ENCODE measurements around the gene TULP4.
A peak's percentile ranks its signal among the peaks of the same experiment; 100 is the strongest.

The TULP4 gene

DNA sequence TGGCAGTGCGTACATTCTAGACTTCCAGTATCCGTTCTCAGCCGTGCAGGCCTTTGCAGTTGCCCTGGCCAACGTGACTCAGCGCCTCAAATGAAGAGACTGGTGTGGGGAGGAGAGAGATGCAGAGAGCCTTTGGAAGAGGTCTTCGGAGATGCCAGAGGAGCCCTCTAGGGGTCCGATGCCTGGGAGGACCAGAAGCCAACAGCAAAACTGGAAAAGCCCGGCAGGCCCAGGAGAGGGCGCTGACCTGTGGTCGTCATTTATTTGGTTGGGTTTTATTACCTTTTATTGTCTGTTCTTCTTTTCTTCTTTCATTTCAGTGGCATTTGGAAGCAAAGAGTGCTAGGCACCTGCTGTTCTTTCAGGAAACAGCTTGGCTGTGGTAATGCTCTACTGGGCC, 194.3 kb downstream of the TULP4 start:
- ChIA-PET CTCF (no interaction called here), POLR2A (no interaction called here)
- peak; percentile 82 for DNase-seq (ENCODE audit: extremely low spot score)
- TF ChIP-seq BHLHE40 (IDR thresholded peaks at IDR 0.05; ENCODE audit: borderline replicate concordance) (no peak), CTBP1 (IDR thresholded peaks at IDR 0.05; ENCODE audit: borderline replicate concordance) (no peak)

DNA sequence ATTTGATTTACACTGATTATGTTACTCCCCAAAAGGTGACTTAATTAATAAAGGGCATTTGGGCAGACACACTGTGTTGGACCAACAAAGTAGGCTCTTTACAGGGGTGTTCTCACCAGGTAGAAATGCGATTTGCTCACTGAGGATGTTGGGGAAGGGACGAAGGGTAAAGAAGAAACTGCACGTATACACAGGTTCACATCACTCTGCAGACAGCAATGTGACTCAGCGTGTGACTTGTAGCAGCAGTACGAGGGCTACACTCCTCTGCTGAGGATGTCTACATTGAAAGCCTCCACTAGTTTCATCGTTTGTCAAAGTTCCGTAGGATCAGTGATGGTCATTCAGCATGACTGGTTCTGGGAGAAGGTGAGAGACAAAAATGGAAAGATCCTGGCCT, 194.9 kb downstream of the TULP4 start:
- no peak for DNase-seq (ENCODE audit: extremely low spot score)
- POLR2A ChIA-PET, result no interaction called here
- CTCF ChIA-PET, result no interaction called here
- TF ChIP-seq CTBP1 (IDR thresholded peaks at IDR 0.05; ENCODE audit: borderline replicate concordance) (no peak), ARNT (IDR thresholded peaks at IDR 0.05) (no peak), FOXM1 (IDR thresholded peaks at IDR 0.05; ENCODE audit: borderline replicate concordance) (no peak), TARDBP (IDR thresholded peaks at IDR 0.05) (no peak), HDGF (IDR thresholded peaks at IDR 0.05; ENCODE audit: borderline replicate concordance) (no peak), FOXK2 (IDR thresholded peaks at IDR 0.05) (no peak), NFRKB (IDR thresholded peaks at IDR 0.05) (no peak), BHLHE40 (IDR thresholded peaks at IDR 0.05; ENCODE audit: borderline replicate concordance) (no peak), SUZ12 (IDR thresholded peaks at IDR 0.05) (no peak), FOXA1 (IDR thresholded peaks at IDR 0.05) (no peak), LEF1 (IDR thresholded peaks at IDR 0.05; ENCODE audit: borderline replicate concordance) (no peak), ELF4 (IDR thresholded peaks at IDR 0.05) (no peak), SP1 (IDR thresholded peaks at IDR 0.05) (no peak), L3MBTL2 (conservative IDR thresholded peaks at IDR 0.05) (no peak), ZNF384 (IDR thresholded peaks at IDR 0.05) (no peak)
- TF ChIP-seq, protein P1, sequence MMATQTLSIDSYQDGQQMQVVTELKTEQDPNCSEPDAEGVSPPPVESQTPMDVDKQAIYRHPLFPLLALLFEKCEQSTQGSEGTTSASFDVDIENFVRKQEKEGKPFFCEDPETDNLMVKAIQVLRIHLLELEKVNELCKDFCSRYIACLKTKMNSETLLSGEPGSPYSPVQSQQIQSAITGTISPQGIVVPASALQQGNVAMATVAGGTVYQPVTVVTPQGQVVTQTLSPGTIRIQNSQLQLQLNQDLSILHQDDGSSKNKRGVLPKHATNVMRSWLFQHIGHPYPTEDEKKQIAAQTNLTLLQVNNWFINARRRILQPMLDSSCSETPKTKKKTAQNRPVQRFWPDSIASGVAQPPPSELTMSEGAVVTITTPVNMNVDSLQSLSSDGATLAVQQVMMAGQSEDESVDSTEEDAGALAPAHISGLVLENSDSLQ (IDR thresholded peaks at IDR 0.05), result no peak

DNA sequence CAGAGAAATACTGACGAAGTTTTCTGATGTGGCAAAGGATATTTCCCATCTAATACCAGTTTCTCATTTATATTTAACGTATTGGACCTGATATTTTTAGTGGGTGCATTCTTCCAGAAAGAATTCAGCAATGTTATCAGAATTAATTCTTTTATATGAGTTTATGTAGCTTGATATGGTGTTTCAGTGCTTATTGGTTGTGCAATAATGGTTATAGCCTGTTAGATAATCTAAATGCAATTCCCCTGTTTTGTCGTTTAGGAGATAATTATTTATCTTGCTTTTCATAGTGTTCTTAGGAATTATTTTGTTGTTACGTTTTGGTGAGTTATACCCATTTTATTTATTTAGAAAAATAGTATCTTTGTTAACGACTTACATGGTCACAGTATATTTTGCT, 196.2 kb downstream of the TULP4 start:
- ChIA-PET CTCF (no interaction called here), POLR2A (no interaction called here)
- no peak for TF ChIP-seq FOXA1 (IDR thresholded peaks at IDR 0.05)
- DNase-seq (ENCODE audit: extremely low spot score), result no peak

DNA sequence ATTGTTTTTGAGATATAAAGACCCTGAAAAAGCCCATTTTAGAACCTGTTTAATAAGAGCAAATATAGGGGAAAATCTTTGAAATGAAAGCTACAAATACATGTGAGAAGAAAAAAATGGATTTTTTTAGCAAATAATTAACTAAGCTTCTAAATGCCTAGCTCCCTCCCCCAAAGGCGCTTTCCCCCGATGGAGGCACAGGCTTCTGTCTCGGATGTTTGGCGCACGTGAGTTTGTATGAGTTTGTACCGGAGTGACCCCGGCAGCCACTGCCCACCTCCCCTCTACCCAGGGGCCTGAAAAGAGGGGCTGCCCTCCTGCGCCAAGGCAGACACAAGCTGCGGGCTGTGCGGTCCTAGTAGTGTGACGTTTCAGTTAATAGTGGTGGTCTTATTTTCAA, 197.2 kb downstream of the TULP4 start:
- DNase-seq (ENCODE audit: extremely low spot score), result no peak
- POLR2A ChIA-PET, result no interaction called here
- CTCF ChIA-PET, result interaction anchor here (0.7 to 1.1 kb wide), 2 partner anchors 9 to 276 kb away, joined by 3 read pairs; no protein-coding TSS in a partner anchor
- TF ChIP-seq FOXA1 (IDR thresholded peaks at IDR 0.05) (no peak), HDGF (IDR thresholded peaks at IDR 0.05; ENCODE audit: borderline replicate concordance) (no peak), BHLHE40 (IDR thresholded peaks at IDR 0.05; ENCODE audit: borderline replicate concordance) (no peak), L3MBTL2 (conservative IDR thresholded peaks at IDR 0.05) (no peak), NFRKB (IDR thresholded peaks at IDR 0.05) (no peak), FOXM1 (IDR thresholded peaks at IDR 0.05; ENCODE audit: borderline replicate concordance) (no peak), FOXK2 (IDR thresholded peaks at IDR 0.05) (no peak), LEF1 (IDR thresholded peaks at IDR 0.05; ENCODE audit: borderline replicate concordance) (no peak), TARDBP (IDR thresholded peaks at IDR 0.05) (no peak), ARNT (IDR thresholded peaks at IDR 0.05) (no peak), SP1 (IDR thresholded peaks at IDR 0.05) (no peak)
- TF ChIP-seq, protein P1 (IDR thresholded peaks at IDR 0.05), result no peak

DNA sequence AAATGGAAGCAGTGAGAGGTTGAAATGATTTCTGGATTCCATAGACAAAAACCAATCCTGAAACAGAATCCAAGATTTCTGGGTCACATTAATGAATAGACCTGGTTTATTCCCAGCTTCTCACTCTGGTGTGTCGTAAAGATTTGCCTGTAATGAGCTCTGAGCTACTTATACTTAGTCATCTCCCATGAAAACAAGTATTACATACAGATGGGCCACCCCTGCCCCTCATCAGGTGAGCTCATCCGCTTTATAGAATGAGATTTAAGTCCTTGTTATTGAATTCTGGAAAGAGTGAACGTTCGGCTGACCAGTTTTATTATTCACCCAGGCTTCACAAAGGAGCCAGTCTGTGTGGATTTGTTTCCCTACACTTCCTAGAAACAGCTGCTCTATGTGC, 200.5 kb downstream of the TULP4 start:
- no peak for TF ChIP-seq FOXK2 (IDR thresholded peaks at IDR 0.05)
- TF ChIP-seq NFRKB (IDR thresholded peaks at IDR 0.05), result no peak
- TF ChIP-seq FOXM1 (IDR thresholded peaks at IDR 0.05; ENCODE audit: borderline replicate concordance), result no peak
- TF ChIP-seq L3MBTL2 (conservative IDR thresholded peaks at IDR 0.05), result no peak
- no peak for TF ChIP-seq CTBP1 (IDR thresholded peaks at IDR 0.05; ENCODE audit: borderline replicate concordance)
- TF ChIP-seq ARNT (IDR thresholded peaks at IDR 0.05), result no peak
- TF ChIP-seq TARDBP (IDR thresholded peaks at IDR 0.05), result no peak
- TF ChIP-seq, protein P1 (IDR thresholded peaks at IDR 0.05), result no peak
- no peak for TF ChIP-seq BHLHE40 (IDR thresholded peaks at IDR 0.05; ENCODE audit: borderline replicate concordance)
- TF ChIP-seq FOXA1 (IDR thresholded peaks at IDR 0.05), result no peak
- TF ChIP-seq SUZ12 (IDR thresholded peaks at IDR 0.05), result no peak
- no peak for TF ChIP-seq ZNF384 (IDR thresholded peaks at IDR 0.05)
- TF ChIP-seq LEF1 (IDR thresholded peaks at IDR 0.05; ENCODE audit: borderline replicate concordance), result no peak
- no peak for TF ChIP-seq ELF4 (IDR thresholded peaks at IDR 0.05)
- TF ChIP-seq HDGF (IDR thresholded peaks at IDR 0.05; ENCODE audit: borderline replicate concordance), result no peak
- no peak for TF ChIP-seq SP1 (IDR thresholded peaks at IDR 0.05)
- ChIA-PET POLR2A (no interaction called here), CTCF (interaction anchor here (0.8 kb wide), 1 partner anchor 10 kb away, joined by 6 read pairs; no protein-coding TSS in a partner anchor)
- DNase-seq (ENCODE audit: extremely low spot score), result no peak

DNA sequence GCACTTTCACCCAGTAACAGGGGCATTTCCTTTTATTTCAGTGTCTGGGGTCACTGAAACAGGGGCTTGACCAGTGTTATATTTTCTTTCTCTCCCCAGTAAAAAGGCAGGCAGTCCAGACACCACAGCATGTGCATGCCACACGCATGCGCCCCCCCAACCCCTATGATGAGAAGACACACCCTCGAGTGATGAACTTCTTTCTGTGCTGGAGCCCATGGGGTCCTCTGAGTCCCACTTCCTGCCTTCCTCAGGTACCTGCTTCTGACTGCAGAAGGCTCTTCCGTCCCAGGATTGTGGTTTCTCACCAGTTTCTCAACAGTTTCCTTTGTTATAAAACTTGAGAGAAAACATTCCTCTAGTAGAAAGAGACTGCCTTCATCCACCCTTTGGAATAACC, 201.9 kb downstream of the TULP4 start:
- no peak for DNase-seq (ENCODE audit: extremely low spot score)
- no peak for TF ChIP-seq SP1 (IDR thresholded peaks at IDR 0.05)
- TF ChIP-seq, protein P1 (IDR thresholded peaks at IDR 0.05), result no peak
- no peak for TF ChIP-seq CTBP1 (IDR thresholded peaks at IDR 0.05; ENCODE audit: borderline replicate concordance)
- no peak for TF ChIP-seq FOXK2 (IDR thresholded peaks at IDR 0.05)
- TF ChIP-seq L3MBTL2 (conservative IDR thresholded peaks at IDR 0.05), result no peak
- TF ChIP-seq FOXA1 (IDR thresholded peaks at IDR 0.05), result no peak
- no peak for TF ChIP-seq NFRKB (IDR thresholded peaks at IDR 0.05)
- no peak for TF ChIP-seq ZNF384 (IDR thresholded peaks at IDR 0.05)
- no peak for TF ChIP-seq ARNT (IDR thresholded peaks at IDR 0.05)
- TF ChIP-seq ELF4 (IDR thresholded peaks at IDR 0.05), result no peak
- no peak for TF ChIP-seq HDGF (IDR thresholded peaks at IDR 0.05; ENCODE audit: borderline replicate concordance)
- TF ChIP-seq LEF1 (IDR thresholded peaks at IDR 0.05; ENCODE audit: borderline replicate concordance), result no peak
- TF ChIP-seq SUZ12 (IDR thresholded peaks at IDR 0.05), result no peak
- no peak for TF ChIP-seq BHLHE40 (IDR thresholded peaks at IDR 0.05; ENCODE audit: borderline replicate concordance)
- no peak for TF ChIP-seq FOXM1 (IDR thresholded peaks at IDR 0.05; ENCODE audit: borderline replicate concordance)
- no peak for TF ChIP-seq TARDBP (IDR thresholded peaks at IDR 0.05)
- POLR2A ChIA-PET, result no interaction called here
- CTCF ChIA-PET, result no interaction called here
